ENCODE measurements around the gene MERTK.

Gene MERTK

GRCh38 chr2:112004253-112004645, 105.8 kb downstream of the MERTK start:
- in situ Hi-C loops (cut with MboI; ENCODE audit: low sequenced_read_pairs): no loop called here

- in situ Hi-C loops (cut with MboI; ENCODE audit: low sequenced_read_pairs): no loop called here
These were observed 107.1 kb downstream of the MERTK start for GRCh38 chr2:112005406-112006075.

- in situ Hi-C loops (cut with MboI; ENCODE audit: low sequenced_read_pairs): no loop called here
These were observed 107.6 kb downstream of the MERTK start for GRCh38 chr2:112006076-112006410.

- in situ Hi-C loops (cut with MboI; ENCODE audit: low sequenced_read_pairs): no loop called here
These were observed 109.1 kb downstream of the MERTK start for GRCh38 chr2:112007493-112007892.

GRCh38 chr2:112008910-112009485, 110.6 kb downstream of the MERTK start:
- in situ Hi-C loops (cut with MboI; ENCODE audit: low sequenced_read_pairs): no loop called here

- in situ Hi-C loops (cut with MboI; ENCODE audit: low sequenced_read_pairs): no loop called here
These were observed 112.3 kb downstream of the MERTK start for GRCh38 chr2:112010751-112011150.

GRCh38 chr2:112012556-112012955, 114.1 kb downstream of the MERTK start:
- in situ Hi-C loops (cut with MboI; ENCODE audit: low sequenced_read_pairs): no loop called here

- in situ Hi-C loops (cut with MboI; ENCODE audit: low sequenced_read_pairs): no loop called here
These were observed 120.4 kb downstream of the MERTK start for GRCh38 chr2:112018846-112019245.

GRCh38 chr2:112019569-112019982, 121.2 kb downstream of the MERTK start:
- in situ Hi-C loops (cut with MboI; ENCODE audit: low sequenced_read_pairs): no loop called here

GRCh38 chr2:112020561-112020960, 122.2 kb downstream of the MERTK start:
- in situ Hi-C loops (cut with MboI; ENCODE audit: low sequenced_read_pairs): no loop called here

- in situ Hi-C loops (cut with MboI; ENCODE audit: low sequenced_read_pairs): no loop called here
These were observed 122.9 kb downstream of the MERTK start for GRCh38 chr2:112021290-112021689.

GRCh38 chr2:112021781-112022231, 123.4 kb downstream of the MERTK start:
- in situ Hi-C loops (cut with MboI; ENCODE audit: low sequenced_read_pairs): no loop called here

GRCh38 chr2:112023707-112024106, 125.3 kb downstream of the MERTK start:
- in situ Hi-C loops (cut with MboI; ENCODE audit: low sequenced_read_pairs): no loop called here

- in situ Hi-C loops (cut with MboI; ENCODE audit: low sequenced_read_pairs): no loop called here
These were observed 125.8 kb downstream of the MERTK start for GRCh38 chr2:112024231-112024630.

- in situ Hi-C loops (cut with MboI; ENCODE audit: low sequenced_read_pairs): no loop called here
These were observed 126.6 kb downstream of the MERTK start for GRCh38 chr2:112024896-112025491.

GRCh38 chr2:112026509-112026908, 128.1 kb downstream of the MERTK start:
- in situ Hi-C loops (cut with MboI; ENCODE audit: low sequenced_read_pairs): no loop called here

GRCh38 chr2:112027767-112028166, 129.4 kb downstream of the MERTK start:
- in situ Hi-C loops (cut with MboI; ENCODE audit: low sequenced_read_pairs): no loop called here

GRCh38 chr2:112029164-112029563, 130.8 kb downstream of the MERTK start:
- in situ Hi-C loops (cut with MboI; ENCODE audit: low sequenced_read_pairs): no loop called here

- in situ Hi-C loops (cut with MboI; ENCODE audit: low sequenced_read_pairs): loop anchor here (10.0 kb wide), 1 partner anchor 127 kb away; no protein-coding TSS in a partner anchor
These were observed 133.2 kb downstream of the MERTK start for GRCh38 chr2:112031473-112032223.

- in situ Hi-C loops (cut with MboI; ENCODE audit: low sequenced_read_pairs): loop anchor here (10.0 kb wide), 1 partner anchor 127 kb away; no protein-coding TSS in a partner anchor
These were observed 133.8 kb downstream of the MERTK start for GRCh38 chr2:112032224-112032586.

- in situ Hi-C loops (cut with MboI; ENCODE audit: low sequenced_read_pairs): loop anchor here (10.0 kb wide), 1 partner anchor 128 kb away; no protein-coding TSS in a partner anchor
These were observed 134.5 kb downstream of the MERTK start for GRCh38 chr2:112032689-112033465.
